NCI-H526 treated with DMSO at 0.1 percent for 48 hours (cell line): ENCODE measurements around the gene ZC3HAV1.
A peak's percentile ranks its signal among the peaks of the same experiment; 100 is the strongest.
"Not testable (repeated sequence)": the region's sequence is repeated elsewhere in the genome, so short reads cannot be mapped to it uniquely, and the experiment has no call there.

Experiments
- DNase-seq: peaks from one replicate; lab custom pipeline; 2025; lab: John Stamatoyannopoulos, UW

ZC3HAV1 gene

DNA sequence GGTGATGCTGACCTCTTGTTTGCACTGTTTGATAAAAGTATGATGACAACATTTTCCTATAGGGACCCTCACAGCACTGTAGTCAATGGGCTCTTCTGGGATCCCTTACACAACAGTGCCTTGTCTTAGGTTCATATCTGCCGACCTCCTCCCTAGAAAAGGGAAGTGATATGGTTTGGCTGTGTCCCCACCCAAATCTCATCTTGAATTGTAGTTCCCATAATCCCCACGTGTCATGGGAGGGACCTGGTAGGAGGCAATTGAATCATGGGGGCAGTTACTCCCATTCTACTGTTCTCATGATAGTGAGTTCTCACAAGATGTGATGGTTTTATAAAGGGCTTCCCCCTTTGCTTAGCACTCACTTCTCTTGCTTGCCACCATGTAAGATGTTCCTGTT, 23.1 kb downstream of the ZC3HAV1 start:
- no peak for DNase-seq

DNA sequence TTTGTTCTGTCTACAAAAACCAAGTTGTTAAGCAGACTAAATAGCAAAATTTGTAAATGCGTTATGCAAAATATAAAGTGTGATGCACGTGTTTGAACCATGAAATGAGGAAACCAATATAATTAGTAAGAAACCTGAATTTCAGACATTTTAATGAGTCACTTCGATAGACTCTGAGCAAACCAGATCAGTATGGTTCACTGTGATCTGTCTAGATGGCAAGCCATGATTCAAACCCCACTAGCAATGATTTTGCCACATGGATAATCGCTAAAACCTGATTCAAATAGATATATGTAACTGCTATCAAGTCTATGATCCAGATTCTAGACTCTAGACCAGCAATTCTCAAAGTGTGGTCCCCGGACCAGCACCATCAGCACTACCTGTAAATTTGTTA, 24.8 kb downstream of the ZC3HAV1 start:
- no peak for DNase-seq

DNA sequence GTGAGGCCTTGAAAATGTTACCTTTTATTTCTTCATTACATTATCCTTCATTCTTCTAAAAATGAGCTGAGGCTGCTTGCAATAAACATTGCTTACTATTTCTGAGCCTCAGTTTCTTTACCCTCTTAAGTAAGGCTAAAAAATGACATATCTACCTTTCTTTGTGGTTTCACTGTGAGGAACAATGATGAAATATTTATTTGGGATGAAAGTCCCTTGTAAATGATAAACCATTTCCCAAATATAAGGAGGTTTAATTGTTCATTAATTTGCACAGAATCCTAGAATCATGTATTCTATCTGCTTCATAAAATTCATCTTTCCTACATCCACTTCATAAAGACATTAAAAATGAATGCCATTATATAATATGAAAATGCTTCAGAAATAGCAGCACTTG, 27.9 kb downstream of the ZC3HAV1 start:
- DNase-seq, result no peak

DNA sequence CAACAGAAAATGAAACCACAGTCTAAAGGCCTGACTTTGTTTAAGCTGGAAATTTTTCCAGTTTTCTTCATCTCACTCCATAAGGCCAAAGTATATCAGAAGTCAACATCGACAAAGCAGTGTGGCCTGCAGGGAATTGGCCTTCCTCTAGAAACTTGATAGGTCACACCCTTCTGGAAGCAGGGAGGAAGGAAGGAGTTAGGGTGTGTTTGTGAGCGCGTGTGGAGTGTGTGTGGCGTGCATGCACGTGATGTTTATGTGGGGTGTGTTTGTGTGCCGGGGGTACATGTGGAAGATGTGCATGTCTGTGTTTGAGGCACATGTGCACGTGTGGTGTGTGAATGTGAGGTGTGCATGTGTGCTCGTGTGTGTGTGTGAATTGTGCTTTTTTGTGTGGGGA, 28.6 kb downstream of the ZC3HAV1 start:
- DNase-seq, result no peak

DNA sequence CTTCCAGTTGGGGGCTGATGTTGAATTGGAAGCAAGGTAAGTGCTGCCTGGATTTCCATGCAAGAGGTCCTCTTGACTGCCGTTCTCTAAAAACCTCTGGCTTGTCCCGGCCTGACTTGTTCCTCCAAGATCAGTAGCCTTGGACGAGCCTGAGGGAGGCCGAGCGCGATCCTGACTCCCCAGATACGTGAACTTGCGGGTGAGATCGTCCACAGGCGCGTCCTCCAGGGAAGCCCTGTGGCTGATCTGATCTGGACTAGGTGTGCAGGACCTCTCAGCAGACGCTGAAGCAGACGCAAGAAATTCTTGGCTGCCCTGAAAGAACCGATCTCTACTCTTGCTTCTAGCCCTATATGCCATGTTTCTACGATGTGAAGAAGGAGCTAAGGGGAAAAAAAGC, 29.7 kb downstream of the ZC3HAV1 start:
- DNase-seq, result no peak

DNA sequence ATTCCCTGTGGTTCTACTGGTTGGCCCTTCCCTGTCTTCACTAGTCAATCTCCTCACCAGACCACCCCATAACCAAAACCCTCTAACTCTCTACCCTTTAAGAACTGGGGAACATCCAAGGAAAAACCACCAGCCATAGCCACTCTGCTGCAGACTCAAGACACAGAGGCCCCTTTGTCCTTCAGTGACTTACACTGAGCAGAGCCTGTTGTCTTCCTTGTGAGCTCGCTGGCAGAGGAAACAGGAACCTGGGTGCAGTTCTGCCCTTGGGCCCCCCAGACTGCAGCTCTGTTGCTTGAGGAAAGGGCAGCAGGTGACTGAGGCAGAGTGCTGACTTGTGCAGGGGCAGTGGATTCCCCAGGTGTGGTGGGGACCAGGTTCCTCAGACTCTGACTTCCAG, 30.6 kb downstream of the ZC3HAV1 start:
- no peak for DNase-seq

DNA sequence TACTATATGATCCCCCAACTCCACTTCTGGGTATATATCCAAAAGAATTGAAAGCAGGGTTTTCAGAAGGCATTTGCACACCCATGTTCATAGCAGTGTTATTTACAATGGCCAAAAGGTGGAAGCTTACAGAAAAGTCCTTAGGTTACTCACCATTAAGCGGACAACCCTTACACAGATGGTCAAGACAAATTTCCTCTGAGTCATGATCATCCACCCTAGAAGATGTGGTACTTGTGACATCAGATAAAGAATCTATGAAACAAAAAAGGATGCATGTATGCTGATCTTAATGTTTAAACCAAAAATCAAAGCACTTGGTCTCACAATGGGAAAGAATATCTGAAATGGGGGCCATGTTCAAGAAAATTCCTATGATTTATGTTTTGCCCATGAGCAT, 31.1 kb downstream of the ZC3HAV1 start:
- no peak for DNase-seq

DNA sequence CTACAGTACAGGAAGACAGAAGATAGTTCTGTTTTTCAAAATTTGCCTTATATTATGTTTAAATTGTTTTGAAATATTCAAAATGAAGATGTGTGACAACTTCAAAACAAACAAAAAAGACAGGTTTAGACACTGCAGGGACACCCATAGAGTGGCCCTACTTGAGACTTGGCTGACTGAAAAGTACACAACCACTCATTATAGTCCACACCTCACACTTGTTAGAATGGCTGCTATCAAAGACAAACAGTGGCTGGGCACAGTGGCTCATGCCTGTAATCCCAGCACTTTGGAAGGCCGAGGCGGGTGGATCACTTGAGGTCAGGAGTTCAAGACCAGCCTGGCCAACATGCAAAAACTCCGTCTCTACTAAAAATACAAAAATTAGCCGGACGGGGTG, 31.8 kb downstream of the ZC3HAV1 start:
- DNase-seq, result not testable (repeated sequence)

DNA sequence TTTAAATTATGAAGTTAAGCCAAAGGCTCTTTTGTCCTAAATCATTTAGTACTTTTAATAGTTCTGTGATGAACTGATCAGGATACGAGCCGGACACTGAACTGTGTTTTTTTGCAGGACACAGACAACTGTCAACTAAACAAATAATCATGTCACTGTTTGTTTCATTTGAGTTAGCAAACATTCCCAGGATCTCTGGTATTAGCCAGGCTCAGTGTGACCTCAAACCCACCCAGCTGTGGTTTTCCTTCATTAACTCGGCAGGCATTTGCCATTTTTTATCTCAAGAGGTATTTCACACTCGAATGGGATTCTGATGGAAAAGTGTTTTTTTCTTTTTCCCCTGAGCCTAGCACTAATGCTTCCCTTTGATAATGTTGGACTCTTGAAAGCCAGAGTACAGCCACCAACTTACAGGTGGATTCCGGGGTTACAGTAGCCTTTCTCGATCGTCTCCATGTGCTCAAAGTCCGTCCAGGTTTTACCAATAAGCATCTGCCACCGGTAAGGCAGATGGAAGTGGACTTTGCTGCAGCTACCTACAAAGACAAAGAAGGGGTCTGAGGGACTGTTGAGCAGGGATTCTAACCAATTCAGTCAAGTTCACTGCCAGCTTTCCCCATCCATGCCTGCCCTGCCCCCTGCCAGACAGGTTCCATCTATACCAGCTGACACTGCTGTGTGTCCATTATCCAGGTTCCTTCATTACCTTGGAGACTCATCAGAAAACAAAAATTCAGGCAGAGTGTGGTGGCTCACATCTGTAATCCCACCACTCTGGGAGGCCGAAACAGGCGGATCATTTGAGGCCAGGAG, 33.4 kb downstream of the ZC3HAV1 start:
- DNase-seq, result no peak

DNA sequence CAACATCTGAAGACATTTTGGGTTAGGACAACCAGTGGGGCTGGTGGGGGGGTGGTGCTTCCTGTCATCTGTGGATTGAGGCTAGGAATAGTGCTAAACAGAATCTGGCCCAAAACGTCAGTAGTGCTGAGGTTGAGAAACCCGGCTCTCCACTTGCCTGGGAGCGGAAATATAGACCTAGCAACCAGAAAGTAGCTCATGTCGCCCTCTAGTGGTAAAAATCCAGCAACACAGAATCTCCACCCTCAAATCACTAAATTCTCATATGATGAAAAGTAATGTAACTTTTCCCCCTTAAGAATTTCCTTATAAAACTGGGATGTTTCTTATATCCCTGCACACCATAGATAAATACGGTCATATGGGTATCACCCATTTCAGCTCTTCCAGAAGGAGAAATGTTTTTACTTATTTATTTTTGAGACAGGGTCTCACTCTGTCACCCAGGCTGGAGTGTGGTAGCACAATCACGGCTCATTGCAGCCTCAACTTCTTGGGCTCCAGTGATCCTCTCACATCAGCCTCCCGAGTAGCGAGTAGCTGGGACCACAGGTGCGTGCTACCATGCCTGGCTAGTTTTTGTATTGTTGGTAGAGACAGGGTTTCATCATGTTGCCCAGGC, 34.4 kb downstream of the ZC3HAV1 start:
- DNase-seq, result peak; percentile 58

DNA sequence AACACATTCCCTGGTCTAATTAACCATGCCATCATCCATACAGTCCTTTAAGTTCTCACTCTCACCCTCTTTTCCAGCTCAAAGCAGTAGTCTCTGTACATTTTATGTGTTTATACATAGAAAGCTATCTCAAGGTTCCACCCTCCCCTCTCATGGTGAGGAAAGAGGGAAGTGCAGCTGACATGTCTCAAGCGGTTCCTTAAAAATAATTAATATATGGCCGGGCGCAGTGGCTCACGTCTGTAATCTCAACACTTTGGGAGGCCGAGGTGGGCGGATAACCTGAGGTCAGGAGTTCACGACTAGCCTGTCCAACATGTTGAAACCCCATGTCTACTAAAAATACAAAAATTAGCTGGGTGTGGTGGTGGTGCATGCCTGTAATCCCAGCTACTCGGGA, 36.7 kb downstream of the ZC3HAV1 start:
- DNase-seq, result no peak

DNA sequence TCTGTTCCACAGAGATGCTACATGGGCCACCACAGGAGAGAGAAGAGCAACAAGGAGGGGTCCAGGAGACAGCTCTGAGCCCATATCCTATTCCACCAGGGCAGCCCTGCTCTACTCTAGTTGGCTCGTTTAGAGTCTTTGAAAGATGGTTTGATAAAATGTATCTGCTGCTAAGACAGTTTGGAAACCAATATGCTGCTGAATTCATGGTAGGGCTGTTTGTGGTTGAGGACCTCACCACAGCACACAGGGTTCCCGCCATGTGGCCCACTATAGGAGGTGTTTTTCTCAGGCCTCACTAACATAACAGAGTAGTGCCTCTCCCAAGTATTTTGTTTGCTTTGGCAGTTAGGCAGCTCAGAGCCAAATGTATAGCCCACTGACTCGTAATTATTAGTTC, 37.8 kb downstream of the ZC3HAV1 start:
- DNase-seq, result no peak

DNA sequence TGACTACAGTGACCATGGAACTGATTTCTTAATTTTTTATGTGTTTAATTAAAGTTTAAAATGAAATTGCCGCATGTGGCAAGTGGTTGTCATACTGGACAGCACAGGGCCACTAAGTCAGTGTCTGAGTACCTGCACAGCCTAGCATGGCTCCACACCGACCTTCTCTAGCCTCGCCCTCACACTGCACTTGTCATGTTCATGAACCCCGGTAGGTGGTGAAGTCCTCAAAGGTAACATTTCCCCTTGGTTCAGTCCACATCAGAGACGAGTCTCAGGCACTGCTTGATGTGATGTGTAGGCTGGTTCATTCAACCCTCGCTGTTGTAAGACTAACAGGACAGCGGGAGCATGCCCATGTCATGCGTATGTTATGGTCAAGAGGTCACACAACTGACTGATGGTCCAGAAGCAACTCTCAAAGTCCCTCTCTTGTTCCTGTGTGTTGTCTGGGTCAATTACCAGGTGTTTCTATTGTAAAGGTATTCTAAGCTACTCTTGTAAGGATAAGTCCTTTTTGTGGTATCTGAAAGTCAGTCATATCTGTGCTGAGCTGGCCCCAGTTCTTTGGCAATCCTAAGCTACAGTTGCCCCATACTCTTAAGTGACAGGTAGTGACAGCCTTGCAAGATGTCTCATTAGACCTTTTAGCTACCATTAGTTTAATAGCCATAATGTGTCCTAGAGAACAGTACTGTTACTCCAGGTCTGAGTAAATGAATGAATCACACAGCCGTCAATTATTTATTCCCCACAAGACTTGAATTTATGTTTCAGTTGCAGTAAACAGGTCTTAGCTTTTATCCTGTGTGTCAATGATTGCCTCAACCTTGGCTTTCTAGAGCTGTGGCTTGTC, 40.7 kb downstream of the ZC3HAV1 start:
- no peak for DNase-seq

DNA sequence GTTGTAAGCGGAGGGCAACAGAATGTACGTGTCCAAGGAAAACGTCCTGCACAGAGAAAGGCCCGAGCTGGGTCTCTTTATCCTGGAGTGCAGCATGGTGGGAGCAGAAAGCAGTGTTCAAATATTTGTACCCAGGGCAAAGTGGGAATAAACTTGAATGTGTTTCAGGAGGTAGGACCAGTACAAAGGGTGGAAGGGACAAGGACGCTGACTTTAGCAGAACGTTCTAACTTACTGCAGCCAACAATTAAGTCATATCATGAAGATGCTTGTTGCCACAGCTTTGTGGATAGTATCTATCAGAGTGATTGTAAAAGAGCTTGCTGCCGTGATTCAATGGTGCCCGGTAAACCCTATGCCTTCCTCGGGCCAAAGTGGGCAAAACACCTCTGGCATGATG, 43.2 kb downstream of the ZC3HAV1 start:
- DNase-seq, result no peak

DNA sequence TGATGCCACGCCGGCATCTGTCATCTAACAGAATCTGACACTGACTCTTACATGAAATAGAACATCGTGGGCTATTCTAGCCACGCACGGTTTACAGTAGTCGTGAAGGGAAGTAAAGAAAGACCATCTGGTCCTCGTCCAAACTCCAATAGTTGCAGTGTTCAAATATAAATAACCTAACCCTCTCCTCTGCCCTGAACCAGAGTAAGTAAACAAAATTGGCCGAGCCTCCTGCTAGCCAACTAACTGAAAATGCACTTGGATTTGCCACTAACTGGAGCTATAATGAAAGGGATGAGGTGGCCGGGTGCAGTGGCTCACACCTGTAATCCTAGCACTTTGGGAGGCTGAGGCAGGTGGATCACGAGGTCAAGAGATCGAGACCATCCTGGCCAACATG, 44.2 kb downstream of the ZC3HAV1 start:
- DNase-seq, result no peak

DNA sequence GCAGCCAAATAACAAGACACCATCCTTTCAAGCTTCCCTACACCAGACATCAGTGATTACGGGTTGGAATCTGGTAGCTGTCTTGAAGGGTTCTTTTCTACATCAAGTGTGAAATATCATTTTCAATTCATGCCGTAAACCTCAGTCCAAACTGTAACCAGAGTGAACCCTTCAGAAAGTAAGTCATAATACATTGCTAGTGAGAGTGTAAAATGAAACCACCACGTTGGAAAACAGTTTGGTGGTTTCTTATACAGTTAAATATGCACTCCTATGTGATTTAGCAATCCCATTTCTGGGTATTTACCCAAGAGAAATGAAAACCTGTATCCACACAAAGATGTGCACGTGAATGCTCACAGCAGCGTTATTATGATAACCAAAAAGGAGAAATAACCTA, 48.1 kb downstream of the ZC3HAV1 start:
- DNase-seq, result no peak

DNA sequence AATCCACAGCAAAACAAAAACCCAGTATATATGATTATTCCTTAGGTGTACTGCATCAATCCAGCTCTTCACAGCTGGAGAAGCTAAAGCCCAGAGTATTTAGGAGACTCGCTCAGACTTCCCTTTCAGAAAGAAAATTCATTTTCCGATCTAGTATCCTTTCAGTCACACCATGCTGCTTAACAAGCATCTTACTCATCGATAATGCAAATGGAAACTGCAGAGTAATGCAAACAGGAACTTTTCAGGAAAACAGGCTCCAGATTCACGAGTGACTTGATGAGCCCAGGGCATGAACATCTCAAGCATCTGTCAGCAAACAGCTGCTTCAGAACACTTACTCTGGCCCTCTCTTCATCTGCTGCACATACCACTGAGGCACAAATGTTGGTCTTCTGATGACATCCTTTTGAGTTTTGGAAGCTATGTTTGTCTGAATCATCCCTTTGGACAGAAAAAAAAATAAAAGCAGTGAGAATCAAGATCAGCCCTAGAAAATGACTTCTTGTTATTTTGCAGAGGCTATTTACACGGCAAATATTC, 48.8 kb downstream of the ZC3HAV1 start:
- DNase-seq, result no peak

DNA sequence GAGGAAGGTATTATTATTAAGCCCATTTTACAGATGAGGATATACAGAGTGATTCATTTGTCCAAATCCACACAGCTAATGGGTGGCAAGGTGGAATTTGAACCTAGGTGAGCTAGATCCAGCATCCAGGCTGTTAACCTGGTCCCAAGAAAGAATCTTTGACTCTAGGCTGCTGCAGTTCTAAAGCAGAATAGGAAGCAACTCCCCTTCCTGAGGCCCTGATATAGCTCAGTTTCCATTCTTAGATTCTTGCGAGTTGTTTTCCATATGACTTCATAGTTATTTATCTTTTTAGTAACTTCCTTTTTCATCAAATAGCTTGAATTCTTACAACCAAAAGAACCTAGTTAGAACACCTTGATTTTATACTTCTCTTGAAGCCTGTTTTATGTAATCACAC, 49.6 kb downstream of the ZC3HAV1 start:
- DNase-seq, result no peak

DNA sequence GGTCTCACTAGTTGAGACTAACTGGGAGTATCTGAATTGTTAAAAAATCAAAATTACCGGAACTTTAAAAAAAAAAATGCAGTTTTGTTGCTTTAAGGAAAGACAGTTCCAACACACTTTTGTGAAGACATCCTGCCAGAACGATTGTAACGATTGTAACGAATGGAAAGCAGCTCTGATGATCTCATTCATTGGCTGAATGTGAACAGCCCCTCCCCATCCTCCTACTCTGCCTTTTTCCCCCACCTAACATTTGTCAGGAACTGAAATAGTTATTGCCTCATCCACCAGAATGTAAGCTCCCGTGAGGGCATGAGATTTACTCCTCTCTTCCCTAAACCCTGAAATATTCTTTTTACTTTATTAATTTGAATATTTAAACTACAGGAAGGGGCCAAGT, 50.6 kb downstream of the ZC3HAV1 start:
- DNase-seq, result no peak

DNA sequence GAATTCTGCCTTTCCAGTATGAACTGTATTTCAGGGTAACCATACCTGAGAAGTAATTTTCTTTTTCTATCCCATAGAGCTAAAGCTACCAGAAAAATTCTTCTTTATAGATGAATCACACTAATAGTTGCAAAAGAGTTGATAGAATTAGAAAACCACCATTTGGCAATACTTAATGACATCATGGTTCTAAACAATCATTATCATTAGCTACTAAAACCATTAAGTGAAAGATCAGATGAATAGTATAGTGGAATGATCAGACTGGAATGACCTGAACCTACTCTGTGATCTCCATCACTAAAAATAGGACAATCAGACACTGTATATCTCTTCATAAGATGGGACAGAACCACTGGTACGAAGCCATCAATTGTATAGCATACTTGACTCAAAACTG, 53.8 kb downstream of the ZC3HAV1 start:
- DNase-seq, result no peak

DNA sequence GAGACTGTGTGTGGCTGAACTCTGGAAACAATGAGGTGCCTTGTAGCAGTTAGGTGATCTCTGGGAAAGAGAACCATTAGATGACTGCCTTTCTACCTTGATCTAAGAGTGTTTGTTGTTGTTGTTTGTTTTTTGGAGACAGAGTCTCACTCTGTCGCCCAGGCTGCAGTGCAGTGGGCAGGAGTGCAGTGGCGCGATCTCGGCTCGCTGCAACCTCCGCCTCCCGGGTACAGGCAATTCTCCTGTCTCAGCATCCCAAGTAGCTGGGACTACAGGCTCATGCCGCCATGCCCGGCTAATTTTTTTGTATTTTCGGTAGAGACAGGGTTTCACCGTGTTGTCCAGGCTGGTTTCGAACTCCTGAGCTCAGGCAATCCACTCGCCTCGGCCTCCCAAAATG, 54.9 kb downstream of the ZC3HAV1 start:
- DNase-seq, result not testable (repeated sequence)

DNA sequence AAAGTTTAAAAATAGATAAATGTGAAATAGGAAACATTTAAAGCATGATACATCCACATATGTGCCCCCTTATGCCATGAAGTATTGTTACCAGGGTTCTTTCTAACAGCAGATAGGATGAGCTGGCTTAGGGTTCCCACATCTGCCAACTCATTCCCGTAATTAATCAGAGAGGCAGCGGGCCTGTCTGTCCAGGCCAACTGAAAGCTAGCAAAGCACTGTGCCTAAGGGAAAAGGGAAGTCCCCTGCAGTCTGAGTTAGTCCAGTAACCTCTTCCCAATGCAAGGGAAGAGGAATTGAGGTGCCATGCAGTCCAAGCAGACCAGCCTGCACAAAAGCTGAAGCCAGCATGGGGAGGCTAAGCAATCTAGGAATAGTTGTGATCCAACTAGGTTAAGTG, 55.4 kb downstream of the ZC3HAV1 start:
- no peak for DNase-seq

DNA sequence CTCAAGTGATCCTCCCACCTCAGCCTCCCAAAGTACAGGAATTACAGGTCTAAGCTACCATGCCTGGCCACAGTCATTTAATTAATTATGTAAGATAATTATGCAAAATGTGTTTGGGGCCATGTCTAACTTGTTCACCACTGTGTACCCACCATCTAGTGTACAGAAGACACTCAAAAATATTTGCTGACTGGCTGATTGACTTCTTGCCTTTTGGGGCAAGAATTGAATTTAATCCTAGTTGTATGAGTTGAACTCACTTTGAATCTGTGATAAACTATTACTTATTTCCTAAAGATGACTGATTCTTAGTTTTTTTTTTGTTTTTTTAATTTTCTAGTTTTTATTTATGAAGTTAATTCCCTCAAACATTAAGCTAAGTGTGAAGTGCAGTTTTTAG, 57.9 kb downstream of the ZC3HAV1 start:
- no peak for DNase-seq
